ENCODE data around the gene RBFOX1.

- TF ChIP-seq ZNF274 (IDR thresholded peaks at IDR 0.05; ENCODE audit: insufficient read depth, insufficient read length) (no peak), BCL11A (IDR thresholded peaks at IDR 0.05; ENCODE audit: low read depth, low read length) (no peak), RFX5 (IDR thresholded peaks at IDR 0.05; ENCODE audit: low read depth, low read length) (no peak), POLR2AphosphoS5 (IDR thresholded peaks at IDR 0.05; ENCODE audit: low read length) (no peak), CTCF (IDR thresholded peaks at IDR 0.05 in 2 of 3, conservative IDR thresholded peaks at IDR 0.05 in 1 of 3; ENCODE audit: control insufficient read depth in 2 of 3, extremely low read depth in 1 of 3, insufficient read depth in 1 of 3, low read depth in 3 of 3, low read length in 3 of 3) (no peak), GABPA (IDR thresholded peaks at IDR 0.05; ENCODE audit: low read depth) (no peak), ZNF384 (IDR thresholded peaks at IDR 0.05; ENCODE audit: borderline replicate concordance, low read depth, low read length) (no peak), EED (IDR thresholded peaks at IDR 0.05; ENCODE audit: low read depth) (no peak), MAX (IDR thresholded peaks at IDR 0.05; ENCODE audit: low read depth, low read length) (no peak), FOXM1 (IDR thresholded peaks at IDR 0.05; ENCODE audit: low read depth, low read length) (no peak), NFYB (IDR thresholded peaks at IDR 0.05; ENCODE audit: insufficient read depth, low read depth, low read length) (no peak)
These were observed 244.9 kb downstream of the RBFOX1 start for GRCh38 chr16:7577588-7577987.

All from GM12878 (cell line).